Measurements from ENCODE around the gene PLPP4.
"Not testable (repeated sequence)": the region's sequence is repeated elsewhere in the genome, so short reads cannot be mapped to it uniquely, and the experiment has no call there.

The PLPP4 gene

DNA sequence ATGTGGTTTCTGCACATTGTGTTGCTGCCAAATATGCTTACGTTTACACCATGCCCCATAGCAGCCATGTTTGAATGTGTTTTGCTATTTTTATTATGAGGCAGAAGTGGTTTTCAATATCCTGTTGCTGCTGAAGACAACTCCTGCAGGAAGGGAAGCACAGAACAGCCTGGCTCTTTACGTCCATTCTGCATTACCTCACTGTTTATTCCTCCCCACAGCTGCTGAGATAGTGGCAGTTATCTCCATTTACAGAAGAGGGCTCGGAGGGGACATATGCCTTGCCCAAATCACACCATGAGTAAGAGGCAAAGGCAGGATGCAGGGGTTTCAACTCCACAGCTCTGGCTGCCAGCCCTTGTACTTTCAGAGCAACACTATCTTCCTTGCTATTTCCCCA is 35.3 kb downstream of the PLPP4 start:
- DNase-seq = peak; percentile 13

DNA sequence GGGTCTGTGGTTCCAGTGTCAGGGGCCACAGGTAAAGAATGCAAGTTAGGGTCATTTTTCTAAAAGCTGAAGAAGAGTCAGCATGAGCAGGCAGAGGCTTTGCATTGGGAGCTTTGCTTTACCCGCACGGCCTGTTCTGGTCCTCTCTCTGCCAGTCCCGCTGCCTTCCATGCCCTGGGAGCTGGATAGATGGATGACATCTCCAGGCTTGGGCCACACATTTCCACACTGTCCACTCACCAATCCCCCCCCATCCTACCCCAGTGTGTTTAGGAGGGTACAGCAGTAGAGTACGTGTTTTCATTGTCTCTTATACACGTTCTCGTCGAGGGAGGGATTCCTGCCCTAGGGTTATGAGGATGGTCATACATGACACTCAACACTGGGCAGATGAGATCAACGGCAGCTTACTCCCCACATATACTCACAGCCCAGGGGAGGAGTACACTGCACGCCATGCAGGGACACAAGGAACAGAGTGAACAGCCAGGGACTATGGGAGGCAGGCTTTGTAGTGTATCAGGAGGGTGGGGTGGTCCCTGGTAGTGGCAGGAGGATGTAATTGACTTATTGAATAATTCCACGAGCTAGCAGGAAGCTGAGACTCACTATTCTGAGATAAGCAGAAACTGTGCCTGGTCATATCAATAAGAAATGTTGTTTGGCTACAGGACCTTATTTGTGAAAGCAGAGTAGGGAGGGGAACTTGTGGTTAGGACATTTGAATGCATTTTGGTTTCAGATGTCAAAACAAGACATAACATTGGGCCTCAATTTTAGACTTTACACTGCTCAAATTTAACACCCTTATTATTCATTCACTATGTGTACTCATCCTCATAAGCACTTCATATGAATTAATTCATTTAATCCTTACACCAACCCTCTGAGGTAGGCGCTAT is 36.6 kb downstream of the PLPP4 start:
- peak; percentile 5 for DNase-seq

DNA sequence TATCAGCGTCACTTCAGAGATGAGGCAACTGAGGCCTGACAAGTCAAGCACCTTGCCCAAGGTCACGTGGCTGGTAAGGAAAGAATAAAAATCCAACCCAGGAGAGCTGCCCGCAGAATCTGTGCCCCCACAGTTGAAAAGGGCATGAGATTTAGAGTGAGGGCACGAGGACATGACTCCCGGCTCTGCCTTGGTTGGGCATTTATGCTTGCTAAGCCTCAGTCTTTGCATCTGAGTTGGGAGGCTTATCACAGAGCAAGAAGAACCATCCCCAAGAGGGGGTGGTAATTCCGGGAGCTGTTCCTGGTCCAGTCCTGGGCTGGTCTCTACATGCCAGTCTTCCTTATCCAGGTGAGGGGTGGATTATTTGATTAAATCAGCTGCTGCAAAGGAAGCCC is 37.3 kb downstream of the PLPP4 start:
- DNase-seq = no peak

DNA sequence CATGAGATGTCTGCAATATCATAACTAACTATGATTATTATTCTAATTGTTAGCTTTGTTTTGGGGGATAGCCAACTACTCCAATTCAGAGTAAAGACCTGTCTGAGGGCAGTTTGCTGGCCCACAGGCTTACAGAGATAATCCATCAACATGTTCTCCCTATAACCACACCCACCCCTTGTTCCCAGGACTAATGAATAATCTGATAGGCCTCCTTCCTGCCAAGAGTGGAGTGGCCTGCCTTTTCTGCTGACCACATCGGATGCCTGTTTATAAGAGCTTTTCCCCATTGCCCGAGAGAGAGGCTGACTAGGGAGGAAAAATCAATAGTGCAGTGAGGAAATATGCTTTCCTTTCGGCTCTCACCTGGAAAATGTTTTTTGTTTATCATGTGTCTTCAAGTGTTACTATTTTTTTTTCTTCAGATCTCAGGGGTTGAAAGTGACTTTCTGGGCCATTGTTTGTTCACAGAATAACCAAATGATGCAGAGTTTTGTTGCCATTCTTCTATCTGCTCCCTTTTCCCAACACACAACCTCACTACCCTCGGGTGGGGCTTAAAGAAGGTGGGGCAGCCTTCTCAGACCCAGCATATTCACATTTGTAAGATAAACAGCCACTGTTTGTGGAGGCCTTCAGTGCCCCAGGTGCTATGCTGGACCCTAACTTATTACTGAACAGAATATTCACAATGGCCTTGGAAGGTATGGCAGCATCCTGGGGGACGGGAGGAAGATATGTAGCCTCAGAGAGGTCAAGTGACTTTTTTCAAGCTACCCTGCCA is 38.4 kb downstream of the PLPP4 start:
- DNase-seq = no peak

DNA sequence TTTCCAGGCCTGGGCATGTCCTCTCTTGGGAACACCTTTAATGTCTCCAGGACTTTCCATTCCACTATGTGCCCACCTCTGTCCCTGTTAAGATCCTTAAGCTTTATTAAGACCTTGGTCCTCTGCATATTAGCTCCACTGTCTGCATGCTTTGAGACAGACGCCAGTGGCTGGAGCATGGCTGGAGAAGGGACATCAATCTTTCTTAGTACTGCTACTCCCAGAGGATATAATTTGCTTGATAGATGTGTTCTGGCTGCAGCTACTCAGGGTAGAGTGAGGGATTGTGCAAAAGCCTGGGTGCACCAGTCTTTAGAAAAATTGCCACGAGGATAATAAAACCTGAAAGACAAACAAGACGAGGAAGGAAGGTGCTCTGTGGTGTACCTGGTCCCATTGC is 42.9 kb downstream of the PLPP4 start:
- no peak for DNase-seq

DNA sequence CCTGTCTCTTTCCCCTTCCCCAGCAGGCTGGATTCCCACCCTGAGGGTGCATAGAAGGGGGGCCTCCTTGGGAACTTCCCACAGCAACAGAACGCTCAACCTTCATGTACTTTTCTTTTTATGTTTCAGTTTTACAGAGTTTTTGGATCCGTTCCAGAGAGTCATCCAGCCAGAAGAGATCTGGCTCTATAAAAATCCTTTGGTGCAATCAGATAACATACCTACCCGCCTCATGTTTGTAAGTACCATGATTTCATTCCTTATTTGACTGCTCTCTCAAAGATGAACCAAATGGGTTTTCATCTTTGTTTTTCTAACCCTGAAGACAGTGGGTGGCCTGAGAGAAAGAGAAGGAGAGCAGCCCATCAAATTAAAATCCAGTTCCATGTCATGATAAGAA is 46.7 kb downstream of the PLPP4 start:
- no peak for DNase-seq

DNA sequence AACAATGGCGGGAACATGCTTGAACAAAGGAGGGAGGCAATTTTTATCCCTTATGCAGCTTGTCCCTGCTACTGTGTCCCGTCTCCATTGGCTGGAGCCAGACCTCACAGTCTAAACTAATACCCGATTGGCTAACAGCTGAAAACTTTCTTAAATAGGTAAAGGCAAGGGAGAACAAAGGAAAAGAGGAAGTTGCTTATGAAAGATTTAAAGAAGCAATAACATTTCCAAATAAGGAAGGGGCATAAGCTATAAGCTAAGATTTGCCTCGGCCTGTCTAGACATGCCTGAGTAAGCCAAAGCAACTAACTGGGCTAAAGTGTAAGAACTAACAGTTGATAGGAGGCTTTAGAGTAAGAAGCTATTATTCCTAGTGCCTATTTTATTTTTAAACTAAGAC is 47.2 kb downstream of the PLPP4 start:
- not testable (repeated sequence) for DNase-seq

DNA sequence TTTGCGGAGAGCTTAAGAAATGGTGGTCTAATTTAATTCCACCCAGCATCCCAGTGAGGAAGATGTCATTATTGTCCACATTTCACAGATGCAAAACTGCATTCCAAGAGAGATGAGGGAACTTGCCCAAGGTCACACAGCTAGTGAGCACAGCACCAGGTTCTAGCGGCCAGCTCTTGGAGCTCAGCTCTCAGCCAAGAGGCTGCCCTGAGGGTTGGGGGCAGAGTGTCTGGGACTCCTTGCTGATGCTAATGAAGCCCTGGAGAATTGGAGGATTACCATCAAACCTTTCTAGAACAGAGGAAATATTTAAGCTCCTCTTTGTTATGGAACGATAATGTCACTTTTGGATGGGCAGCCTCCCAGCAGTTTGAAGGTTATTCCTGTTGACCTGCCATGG is 48.0 kb downstream of the PLPP4 start:
- no peak for DNase-seq

DNA sequence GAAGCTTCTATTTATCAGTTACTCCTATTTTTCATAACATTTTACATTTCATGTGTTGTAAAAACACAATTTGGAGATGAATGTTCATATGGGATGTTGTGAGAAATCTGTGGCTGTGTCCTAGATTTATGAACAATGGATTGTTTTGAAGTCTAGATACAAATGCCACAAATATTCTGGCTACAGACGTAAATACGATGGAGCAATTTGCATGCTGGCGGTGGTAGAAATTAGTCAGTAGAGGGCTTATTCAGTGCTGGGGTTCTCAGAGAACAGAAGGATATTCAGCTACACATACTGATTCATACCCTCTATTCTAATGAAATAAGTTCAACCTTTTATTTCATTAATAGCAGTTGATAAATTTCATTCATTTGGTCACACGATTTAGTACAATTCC is 48.8 kb downstream of the PLPP4 start:
- DNase-seq = no peak

DNA sequence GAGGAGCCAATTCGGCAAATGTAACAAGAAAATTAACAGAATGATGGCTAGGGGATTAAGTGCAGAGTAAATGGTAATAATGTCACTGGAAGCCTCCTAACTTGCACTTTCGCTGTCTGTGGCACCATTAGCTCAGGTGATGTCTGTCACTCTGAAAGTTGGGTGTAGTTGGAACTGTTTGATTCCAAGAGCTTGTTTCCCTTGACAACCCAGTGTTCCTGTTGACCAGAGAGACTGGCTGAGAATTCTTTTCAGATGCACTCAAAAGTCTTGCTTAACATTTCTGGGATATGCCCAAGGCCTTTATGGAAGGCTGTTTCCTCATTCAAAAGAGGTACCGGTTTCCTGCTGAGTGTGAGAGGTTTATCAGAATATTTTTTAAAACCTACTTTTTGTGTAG is 49.6 kb downstream of the PLPP4 start:
- DNase-seq = no peak

DNA sequence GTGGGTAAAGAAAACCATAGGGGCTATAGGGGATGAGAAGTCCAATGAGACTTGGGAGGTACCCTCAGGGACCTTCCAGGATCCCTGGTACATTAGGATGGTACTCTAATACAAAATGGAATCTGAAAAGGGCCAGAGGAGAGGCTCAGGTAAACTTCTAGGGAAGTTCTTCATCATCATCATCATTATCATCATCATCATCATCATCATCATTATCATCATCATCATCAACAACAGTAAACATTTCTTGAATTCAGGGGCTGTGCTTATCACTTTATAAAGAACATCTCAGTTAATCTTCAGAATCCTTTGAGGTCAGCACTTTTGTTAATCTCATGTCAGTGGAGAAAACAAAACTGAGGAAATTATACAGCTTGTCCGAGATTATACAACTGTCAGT is 50.1 kb downstream of the PLPP4 start:
- DNase-seq = no peak

DNA sequence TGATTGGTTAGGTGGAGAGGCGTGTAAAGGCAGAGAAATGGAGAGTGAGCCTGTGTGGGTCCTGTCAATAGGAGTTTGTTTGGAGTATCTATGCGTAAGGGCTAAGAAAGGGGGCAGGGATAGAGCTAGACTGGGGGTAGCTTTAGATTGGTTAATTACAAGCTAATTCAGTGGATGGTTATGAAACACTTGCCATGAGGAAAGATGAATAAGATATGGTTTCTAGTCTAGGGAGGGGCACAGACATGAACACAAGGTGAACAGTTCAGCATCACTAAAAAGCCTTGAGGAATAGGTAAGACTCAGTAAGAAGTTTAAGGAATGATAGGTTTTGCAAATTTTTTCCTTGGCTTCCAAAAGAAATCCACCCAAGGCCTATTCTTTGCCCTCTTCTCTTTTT is 50.6 kb downstream of the PLPP4 start:
- DNase-seq = no peak

DNA sequence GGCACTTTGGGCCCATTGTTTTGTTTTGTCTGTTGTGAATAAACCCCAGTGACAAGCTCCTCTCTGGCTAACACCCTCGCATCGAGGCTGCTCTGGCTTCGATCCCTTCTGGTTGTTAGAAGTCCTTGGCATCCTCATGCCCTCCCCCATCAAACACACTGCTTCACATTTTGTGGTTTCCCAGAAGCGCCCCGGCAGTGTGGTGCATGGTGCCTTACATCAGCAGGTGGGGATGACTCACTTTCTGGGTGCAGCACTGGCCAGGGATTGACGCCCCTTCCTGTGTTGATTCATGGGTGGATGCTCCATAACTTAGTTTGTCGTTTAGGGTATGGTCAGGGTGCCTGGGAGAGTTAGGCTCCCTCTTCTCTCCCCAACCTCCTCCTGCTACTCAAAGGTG is 51.4 kb downstream of the PLPP4 start:
- DNase-seq = no peak

DNA sequence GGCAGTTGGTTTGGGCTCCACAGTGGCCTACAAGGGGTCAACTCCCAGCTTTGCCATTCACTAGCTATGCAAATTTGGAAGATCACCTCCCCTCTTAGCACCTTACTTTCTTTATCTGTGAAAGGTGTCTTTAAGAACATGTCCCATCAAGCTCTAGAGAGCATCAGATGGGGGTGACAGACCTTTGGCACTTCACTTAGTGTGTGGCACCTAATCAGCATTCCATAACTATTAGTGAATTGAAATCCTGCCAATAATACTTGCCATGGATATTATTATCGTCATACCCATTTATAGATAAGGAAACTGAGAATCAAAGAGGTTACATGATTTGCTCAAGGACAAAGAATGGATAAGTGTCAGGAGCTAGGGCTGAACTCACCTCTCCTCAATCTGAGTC is 51.9 kb downstream of the PLPP4 start:
- DNase-seq = no peak

DNA sequence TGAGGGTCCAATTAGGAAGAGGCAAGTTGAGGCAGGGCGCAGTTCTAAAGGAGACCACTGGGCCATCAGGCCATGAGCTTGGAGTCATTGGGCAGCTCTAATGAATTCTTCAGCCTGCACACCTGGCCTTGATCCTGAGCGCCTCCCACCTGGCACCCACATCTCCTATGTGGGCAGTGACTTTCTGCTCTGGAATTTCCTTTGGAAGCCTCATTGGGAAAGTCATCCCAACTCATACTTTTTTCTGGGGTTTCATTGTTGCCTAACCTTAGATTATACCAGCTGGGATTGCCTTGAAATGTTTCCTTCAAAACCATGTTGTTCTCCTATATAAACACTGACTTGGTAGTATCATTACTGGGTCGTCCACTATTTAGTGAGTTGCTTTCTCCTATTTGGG is 54.1 kb downstream of the PLPP4 start:
- no peak for DNase-seq

DNA sequence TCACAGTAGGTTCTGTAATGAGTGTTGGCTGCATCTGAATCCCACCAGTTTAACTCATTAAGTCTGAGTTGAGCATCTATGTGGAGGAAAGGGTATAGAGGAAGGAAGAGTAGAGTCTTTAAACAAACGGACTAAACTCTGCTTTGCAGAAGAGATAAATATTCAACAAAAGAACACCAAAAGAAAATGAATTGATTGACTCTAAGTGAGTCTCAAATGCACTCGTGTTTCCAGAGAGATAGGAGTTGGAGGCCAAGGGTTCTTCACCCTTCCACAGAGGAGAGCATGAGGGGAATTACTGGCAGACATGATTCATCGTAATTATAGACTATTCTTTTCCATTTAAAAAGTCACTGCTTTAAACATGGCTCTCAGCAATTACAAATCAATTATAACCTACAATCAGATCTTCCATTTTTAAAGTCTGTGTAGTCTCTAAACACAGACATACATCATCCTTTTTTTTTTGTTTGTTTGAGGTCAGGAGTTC is 56.3 kb downstream of the PLPP4 start:
- no peak for DNase-seq

DNA sequence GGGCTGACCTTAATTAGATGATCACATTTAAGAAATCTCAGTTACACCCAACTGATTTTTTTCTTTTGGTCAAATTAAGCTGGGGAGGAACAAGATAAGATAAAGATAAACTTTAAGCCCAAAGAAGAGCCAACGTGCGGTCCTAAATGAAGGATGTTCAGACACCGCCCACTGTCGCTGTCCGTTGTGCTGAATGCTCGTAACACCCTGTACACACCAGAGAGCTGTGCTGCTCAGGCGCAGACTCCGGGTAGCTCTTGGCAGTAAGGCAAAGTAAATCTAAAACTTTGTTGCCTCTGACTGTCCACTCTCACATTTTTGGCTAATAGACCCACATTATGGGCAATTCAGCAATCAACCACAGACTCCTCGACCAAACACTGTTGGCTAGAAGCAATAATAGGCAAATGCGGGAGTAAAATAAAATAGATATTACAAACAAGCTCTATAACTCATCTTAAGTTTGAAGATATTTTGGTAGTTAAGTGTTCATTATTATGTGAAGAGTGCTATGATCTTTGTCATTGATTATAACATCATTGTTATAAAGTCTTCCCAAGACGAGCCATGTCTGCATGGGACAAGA is 57.1 kb downstream of the PLPP4 start:
- peak; percentile 40 for DNase-seq

DNA sequence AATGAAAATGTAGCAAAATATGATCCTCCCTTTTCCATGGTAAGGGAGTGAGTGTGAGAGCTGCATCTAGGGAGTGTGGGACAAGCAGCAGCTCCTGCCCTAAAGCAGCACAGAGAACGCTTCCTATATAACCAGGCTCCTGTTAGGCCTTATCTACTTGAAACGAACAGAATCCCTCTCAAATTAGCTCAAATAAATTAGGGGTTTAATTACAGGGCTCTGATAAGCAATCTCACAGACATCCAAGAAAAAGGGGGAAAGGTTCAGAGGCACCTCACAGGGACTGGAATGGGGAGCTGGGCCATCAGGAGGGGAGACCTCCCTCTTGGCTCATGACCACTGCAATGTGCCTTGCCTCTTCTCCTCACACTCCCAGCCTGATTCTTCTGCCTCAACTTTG is 57.9 kb downstream of the PLPP4 start:
- no peak for DNase-seq

DNA sequence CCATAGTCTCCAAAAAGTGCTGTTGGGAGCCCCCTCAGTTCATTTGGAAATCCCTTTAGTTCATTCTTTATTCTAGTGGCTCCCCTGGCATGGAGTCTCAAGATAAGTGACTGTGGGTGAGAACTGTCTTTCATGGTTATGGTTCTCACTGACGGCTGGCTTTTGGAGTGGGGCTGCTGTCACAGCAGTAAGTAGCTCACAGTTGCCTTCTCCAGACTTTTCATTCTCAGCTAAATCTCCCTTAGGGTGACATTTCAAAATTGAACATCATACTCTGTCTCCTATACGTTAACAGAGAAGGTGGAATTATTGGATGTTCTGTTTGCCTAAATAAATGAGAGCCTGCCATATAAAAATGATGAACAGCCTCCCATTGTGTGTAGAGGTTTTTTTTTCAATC is 58.7 kb downstream of the PLPP4 start:
- DNase-seq = no peak

DNA sequence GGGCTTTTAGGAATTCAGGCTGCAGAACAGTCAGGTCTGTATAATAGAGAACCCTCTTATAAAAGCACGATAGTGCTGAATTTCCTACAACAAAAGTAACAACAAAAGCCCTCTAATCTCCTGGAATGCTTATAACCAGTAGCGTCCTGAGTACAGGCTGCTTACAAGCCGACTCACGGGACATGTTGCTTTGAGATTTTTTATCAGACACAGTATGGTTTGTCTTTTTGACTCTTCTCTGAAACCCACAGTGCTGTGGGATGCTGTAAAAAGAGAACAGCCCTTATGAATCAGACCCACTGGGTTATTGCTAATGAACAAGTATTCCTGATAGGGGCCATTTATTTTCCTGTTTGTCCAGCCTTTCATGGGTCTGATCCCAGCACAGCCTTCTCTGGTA is 59.4 kb downstream of the PLPP4 start:
- DNase-seq = no peak

DNA sequence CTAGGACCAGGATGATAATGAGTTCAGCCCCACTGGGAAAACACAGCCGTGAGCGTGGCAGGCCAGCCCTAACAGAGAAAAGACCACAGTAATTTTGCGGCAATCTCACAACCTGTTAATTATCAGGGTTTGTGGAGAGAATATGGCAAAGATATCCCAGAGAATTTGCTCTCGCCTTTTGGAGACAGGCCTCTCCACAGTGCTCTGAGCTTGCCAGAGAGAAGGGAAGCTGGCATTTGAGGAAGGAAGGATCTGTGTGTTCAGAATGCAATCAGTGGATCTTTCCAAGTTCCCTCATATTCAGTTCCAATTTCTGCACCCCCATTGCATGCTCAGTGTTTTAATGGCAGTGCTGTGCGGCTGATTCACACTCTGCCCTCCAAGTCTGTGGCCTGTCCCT is 60.2 kb downstream of the PLPP4 start:
- no peak for DNase-seq

DNA sequence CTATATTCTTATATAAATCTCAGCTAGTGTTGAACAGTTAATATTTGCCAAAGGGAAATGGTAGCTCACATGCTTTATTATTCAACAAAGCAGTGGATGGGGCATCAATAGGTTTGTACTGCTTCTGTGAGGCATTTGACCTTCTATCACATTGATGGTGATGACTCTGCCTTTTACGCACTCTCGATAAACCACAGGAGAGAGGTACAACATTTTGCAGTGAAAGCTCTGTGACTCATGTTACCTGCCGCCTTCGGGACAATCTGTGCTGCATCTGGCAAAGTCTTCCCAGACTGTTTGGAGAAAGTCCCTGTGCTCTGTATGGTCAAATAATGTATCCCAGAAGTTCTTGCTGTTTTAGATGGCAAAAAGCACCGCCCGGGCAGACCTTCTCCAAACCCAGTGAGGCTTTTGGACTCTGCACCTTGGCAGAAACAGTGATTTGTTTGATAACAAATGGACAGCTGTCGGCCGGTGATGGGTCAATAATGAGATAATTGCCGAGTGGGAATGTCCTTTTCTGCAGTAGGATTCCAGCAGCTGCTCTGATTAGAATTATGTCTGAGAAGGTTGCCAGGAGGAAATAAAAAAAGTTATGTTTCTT is 61.0 kb downstream of the PLPP4 start:
- DNase-seq = no peak

DNA sequence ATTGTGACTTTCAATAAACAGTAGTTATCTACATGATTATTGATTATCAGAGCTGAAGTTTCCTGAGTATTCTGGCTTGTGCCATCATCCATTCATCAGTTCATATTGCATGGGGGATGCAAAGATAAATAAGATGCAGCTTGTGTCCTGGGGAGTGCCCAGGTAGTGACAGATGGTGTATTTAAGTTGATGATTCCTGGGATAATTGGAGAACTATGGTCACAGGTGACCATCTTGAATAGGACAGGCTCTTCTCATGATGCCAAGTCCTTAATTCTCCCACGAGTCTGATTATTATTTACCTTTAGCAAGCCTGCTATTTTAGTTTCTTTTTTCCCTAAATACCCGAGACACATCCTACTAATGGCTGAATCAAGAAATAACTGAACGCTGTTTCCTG is 64.9 kb downstream of the PLPP4 start:
- DNase-seq = no peak
